Esophagus muscularis mucosa (tissue), 4 donors: ENCODE results near the gene EDDM13.
"Not testable (repeated sequence)": the region's sequence is repeated elsewhere in the genome, so short reads cannot be mapped to it uniquely, and the experiment has no call there.

Source experiments
- CTCF ChIP-seq, 3 experiments: fragments of 200-600 bp in 2 of 3; fragments of 450-650 bp in 1 of 3; sonication (generic) in 2 of 3; IDR thresholded peaks; one replicate each; pipeline ENCODE4 v1.5.1; 2017 to 2019; ENCODE audit warnings: antibody characterized with exemption in 3 of 3, mild to moderate bottlenecking in 2 of 3, moderate library complexity in 1 of 3
- EP300 ChIP-seq: sonication (generic); formaldehyde crosslinking; IDR thresholded peaks from one replicate; pipeline ENCODE4 v1.6.1; 2017; ENCODE audit warnings: antibody characterized with exemption
- POLR2A ChIP-seq: fragments of 450-650 bp; IDR thresholded peaks from one replicate; pipeline ENCODE4 v1.6.1; 2017; ENCODE audit warnings: antibody characterized with exemption, moderate library complexity, mild to moderate bottlenecking, low read depth

- TF ChIP-seq EP300; CTCF (IDR thresholded peaks at IDR 0.05); POLR2A: not testable (repeated sequence)
Measured at GRCh38 chr19:56335371-56335770, 62.8 kb downstream of the EDDM13 start.
